Mesodermal cell (in vitro differentiated cells): ENCODE results near the gene TOP1.

Experiments used
- H3K27ac ChIP-seq: 2 replicates; pipeline ENCODE4 v1.7.0; 2013; ENCODE audit warnings: mild to moderate bottlenecking, low read depth, low read length, moderate library complexity; ENCODE audit not compliant: severe bottlenecking
- H3K36me3 ChIP-seq: 2 replicates; pipeline ENCODE4 v1.7.1; 2013; ENCODE audit warnings: mild to moderate bottlenecking, low read length, moderate library complexity; ENCODE audit not compliant: control insufficient read depth, insufficient read depth
- H3K4me1 ChIP-seq: one replicate; pipeline ENCODE4 v1.7.1; 2013; ENCODE audit warnings: mild to moderate bottlenecking, low read length; ENCODE audit not compliant: insufficient read depth, control insufficient read depth, poor library complexity, severe bottlenecking
- H3K4me3 ChIP-seq: 2 replicates; pipeline ENCODE4 v1.7.0; 2013; ENCODE audit warnings: low read length, control low read depth, mild to moderate bottlenecking; ENCODE audit not compliant: insufficient read depth, poor library complexity, severe bottlenecking; ENCODE audit errors: extremely low read depth
- H3K9me3 ChIP-seq: 2 replicates; pipeline ENCODE4 v1.7.1; 2013; ENCODE audit warnings: mild to moderate bottlenecking, low read length, moderate library complexity; ENCODE audit not compliant: control insufficient read depth
- WGBS, 2 experiments: methylation state at CpG; one replicate each; pipeline ENCODE4 v1.1.5; 2013; ENCODE audit warnings: missing lambda C conversion rate in 2 of 2; ENCODE audit not compliant: insufficient coverage in 2 of 2; 5-methylcytosine and 5-hydroxymethylcytosine counted together

Gene TOP1

GRCh38 chr20:41172296-41173140, 143.9 kb downstream of the TOP1 start:
- 92% methylated on average over 17 to 18 of the region's 18 CpGs for WGBS, 2 experiments
- Histone ChIP-seq H3K9me3 (no peaks in the 10 kb centered on the region), H3K4me1 (peaks cover 21% of the 10 kb centered on the region), H3K4me3 (no peak overlapping the region), H3K36me3 (peaks cover 98% of the 10 kb centered on the region), H3K27ac (no peak overlapping the region)

- 37 to 52% methylated on average over 3 to 7 of the region's 9 CpGs for WGBS, 2 experiments
- Histone ChIP-seq H3K4me3 (no peak overlapping the region), H3K27ac (no peak overlapping the region), H3K9me3 (no peaks in the 10 kb centered on the region), H3K36me3 (peaks cover 97% of the 10 kb centered on the region), H3K4me1 (peaks cover 28% of the 10 kb centered on the region)
These were observed 144.6 kb downstream of the TOP1 start for GRCh38 chr20:41173161-41173721.

- H3K4me1 ChIP-seq = peaks cover 28% of the 10 kb centered on the region
These were observed 145.2 kb downstream of the TOP1 start for GRCh38 chr20:41173791-41174341.

More at GRCh38 chr20:41173791-41174341, 145.2 kb downstream of the TOP1 start:
- Histone ChIP-seq H3K9me3 (no peaks in the 10 kb centered on the region), H3K27ac (no peak overlapping the region), H3K4me3 (no peak overlapping the region), H3K36me3 (peaks cover 97% of the 10 kb centered on the region)
- WGBS, 2 experiments = 96 to 97% methylated on average over 11 to 13 of the region's 13 CpGs
